Ishikawa (cell line): ENCODE measurements around the gene HAL.

Source experiments
- CEBPB ChIP-seq: IDR thresholded peaks from 2 replicates; pipeline ENCODE4 v1.6.1; 2012
- CREB1 ChIP-seq: IDR thresholded peaks from 2 replicates; pipeline ENCODE4 v1.6.1; 2012; ENCODE audit warnings: low read depth
- EGR1 ChIP-seq: IDR thresholded peaks from 2 replicates; pipeline ENCODE4 v1.6.1; 2012
- EP300 ChIP-seq: IDR thresholded peaks from 2 replicates; pipeline ENCODE4 v1.6.1; 2012; ENCODE audit warnings: borderline replicate concordance
- MAX ChIP-seq: IDR thresholded peaks from 2 replicates; pipeline ENCODE4 v1.6.1; 2012
- NFIC ChIP-seq: IDR thresholded peaks from 2 replicates; pipeline ENCODE4 v1.6.1; 2012
- RAD21 ChIP-seq: IDR thresholded peaks from 2 replicates; pipeline ENCODE4 v1.6.1; 2012; ENCODE audit warnings: low read depth
- TAF1 ChIP-seq: IDR thresholded peaks from 2 replicates; pipeline ENCODE4 v1.6.1; 2012; ENCODE audit warnings: low read depth, mild to moderate bottlenecking
- TCF12 ChIP-seq: IDR thresholded peaks from 2 replicates; pipeline ENCODE4 v1.6.1; 2012; ENCODE audit warnings: low read depth
- TEAD4 ChIP-seq: IDR thresholded peaks from 2 replicates; pipeline ENCODE4 v1.6.1; 2012
- YY1 ChIP-seq: IDR thresholded peaks from 2 replicates; pipeline ENCODE4 v1.6.1; 2012; ENCODE audit warnings: low read depth
- TF ChIP-seq, protein P1 (sequence below): IDR thresholded peaks from 2 replicates; pipeline ENCODE4 v1.6.1; 2012; ENCODE audit warnings: low read depth, mild to moderate bottlenecking

DNA sequence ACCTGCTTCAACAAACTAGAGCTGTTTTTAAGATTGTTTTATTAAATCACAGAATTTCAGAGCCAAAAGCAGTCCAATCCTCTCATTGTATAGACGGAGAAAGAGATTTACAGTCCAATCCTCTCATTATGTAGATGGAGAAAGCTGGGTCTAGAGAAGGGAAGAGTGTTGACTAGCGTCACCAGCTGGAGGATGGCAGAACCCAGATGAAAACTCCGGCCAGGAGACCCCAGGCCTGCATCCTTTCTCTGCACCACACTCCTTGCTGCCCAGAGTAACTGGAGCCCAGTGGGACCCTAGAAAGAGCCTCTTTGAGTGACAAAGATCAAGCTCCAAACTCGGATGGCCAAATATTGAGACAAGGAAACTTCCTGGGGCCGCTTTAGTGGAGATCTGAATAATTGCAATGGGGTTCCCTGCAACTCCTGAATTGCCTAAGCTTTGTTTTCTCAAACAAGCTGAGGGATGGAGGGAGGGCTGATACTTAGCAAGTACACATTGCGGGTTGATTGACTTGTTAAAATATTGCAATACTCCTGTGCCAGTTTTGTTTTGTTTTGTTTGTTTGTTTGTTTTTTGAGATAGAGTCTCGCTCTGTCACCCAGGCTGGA is 40.5 kb downstream of the HAL start:
- TF ChIP-seq TAF1: no peak
- TF ChIP-seq, protein P1, sequence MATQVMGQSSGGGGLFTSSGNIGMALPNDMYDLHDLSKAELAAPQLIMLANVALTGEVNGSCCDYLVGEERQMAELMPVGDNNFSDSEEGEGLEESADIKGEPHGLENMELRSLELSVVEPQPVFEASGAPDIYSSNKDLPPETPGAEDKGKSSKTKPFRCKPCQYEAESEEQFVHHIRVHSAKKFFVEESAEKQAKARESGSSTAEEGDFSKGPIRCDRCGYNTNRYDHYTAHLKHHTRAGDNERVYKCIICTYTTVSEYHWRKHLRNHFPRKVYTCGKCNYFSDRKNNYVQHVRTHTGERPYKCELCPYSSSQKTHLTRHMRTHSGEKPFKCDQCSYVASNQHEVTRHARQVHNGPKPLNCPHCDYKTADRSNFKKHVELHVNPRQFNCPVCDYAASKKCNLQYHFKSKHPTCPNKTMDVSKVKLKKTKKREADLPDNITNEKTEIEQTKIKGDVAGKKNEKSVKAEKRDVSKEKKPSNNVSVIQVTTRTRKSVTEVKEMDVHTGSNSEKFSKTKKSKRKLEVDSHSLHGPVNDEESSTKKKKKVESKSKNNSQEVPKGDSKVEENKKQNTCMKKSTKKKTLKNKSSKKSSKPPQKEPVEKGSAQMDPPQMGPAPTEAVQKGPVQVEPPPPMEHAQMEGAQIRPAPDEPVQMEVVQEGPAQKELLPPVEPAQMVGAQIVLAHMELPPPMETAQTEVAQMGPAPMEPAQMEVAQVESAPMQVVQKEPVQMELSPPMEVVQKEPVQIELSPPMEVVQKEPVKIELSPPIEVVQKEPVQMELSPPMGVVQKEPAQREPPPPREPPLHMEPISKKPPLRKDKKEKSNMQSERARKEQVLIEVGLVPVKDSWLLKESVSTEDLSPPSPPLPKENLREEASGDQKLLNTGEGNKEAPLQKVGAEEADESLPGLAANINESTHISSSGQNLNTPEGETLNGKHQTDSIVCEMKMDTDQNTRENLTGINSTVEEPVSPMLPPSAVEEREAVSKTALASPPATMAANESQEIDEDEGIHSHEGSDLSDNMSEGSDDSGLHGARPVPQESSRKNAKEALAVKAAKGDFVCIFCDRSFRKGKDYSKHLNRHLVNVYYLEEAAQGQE: no peak
- TF ChIP-seq NFIC: no peak
- TF ChIP-seq YY1: no peak
- no peak for TF ChIP-seq CREB1
- no peak for TF ChIP-seq EP300
- no peak for TF ChIP-seq MAX
- TF ChIP-seq EGR1: no peak
- no peak for TF ChIP-seq TCF12
- TF ChIP-seq CEBPB: no peak
- no peak for TF ChIP-seq RAD21
- no peak for TF ChIP-seq TEAD4
